Measurements from ENCODE around the gene EPS8L2. TPM values are rescaled to one million over a fixed set of nuclear protein-coding genes. Genes with fewer than 3 reads are reported as not detected.

Gene EPS8L2
- total and polyA plus RNA-seq, 2 of the 8 experiments (the other 6 are each of a cell fraction or from before 2014, with no cell fraction given) = 38.5 to 57.0 TPM

DNA sequence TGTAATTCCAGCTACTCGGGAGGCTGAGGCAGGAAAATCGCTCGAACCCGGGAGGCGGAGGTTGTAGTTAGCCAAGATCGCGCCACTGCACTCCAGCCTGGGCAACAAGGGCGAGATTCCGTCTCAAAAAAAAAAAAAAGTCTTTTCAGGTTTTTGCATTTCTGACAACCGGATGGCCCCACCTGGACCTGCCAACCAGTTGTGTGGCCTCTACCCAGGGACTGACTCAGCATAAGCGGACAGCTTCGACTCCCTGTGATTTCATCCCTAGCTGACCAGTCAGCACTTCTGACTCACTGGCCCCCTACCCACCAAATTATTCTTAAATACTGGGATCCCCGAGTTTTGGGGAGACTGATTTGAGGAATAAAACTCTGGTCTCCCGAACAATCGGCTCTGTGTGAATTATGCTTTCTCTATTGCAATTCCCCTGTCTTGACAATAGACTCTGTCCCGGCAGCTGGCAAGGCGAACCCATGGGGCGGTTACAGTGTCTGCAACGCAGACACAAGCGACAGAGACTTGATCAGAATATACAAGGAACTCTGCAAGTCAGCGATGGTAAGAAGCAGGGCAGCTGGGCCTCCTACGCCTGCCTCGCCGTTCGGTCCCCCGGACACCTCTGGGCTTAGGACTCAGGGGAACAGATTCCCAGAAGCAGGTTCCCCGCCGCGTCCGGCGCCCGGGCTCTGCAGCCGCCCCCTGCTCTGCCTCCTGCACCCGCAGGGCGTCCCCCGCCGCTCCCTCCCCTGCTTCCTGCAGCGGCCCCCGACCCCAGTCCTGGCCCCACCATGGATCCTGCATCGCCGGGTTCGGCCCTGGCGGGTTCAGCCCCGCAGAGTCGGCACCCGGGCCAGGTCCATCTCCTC is 40.5 kb downstream of the EPS8L2 start:
- H2BK20ac ChIP-seq (ENCODE audit: low read length) = 0 out of 2 replicates have a peak overlapping the region, but pooled peaks have one; percentile 48
- ChIA-PET POLR2A (ENCODE audit: partially characterized antibody) (interaction anchor here (0.6 to 32.3 kb wide), 22 partner anchors 7 to 168 kb away, joined by 3 to 636 read pairs (median 5); partner anchors contain the start of genes CHID1, DEAF1, GATD1 and TMEM80), CTCF (ENCODE audit: partially characterized antibody) (interaction anchor here (9.2 to 26.9 kb wide), 2 partner anchors 13 to 19 kb away, joined by 105 to 395 read pairs; no protein-coding TSS in a partner anchor)
- peaks cover 9 to 16% of the 10 kb centered on the region in 2 experiments for H4K20me1 ChIP-seq (replicated peaks in 1 of 2; ENCODE audit: control insufficient read depth in 1 of 2, insufficient read depth in 2 of 2, low read length in 2 of 2)
- H3K79me1 ChIP-seq (ENCODE audit: low read depth, low read length) = peaks cover 8% of the 10 kb centered on the region
- peaks cover 5% of the 10 kb centered on the region; the same call in 1 of the 2 replicates for H3K23me2 ChIP-seq (ENCODE audit: low read depth, low read length)
- H3K4me2 ChIP-seq (ENCODE audit: insufficient read depth in 1 of 2, low read depth in 2 of 2, low read length in 2 of 2) = peak overlapping the region; percentile 84 to 88
- H3K9me3 ChIP-seq (ENCODE audit: insufficient read depth in 2 of 2, low read depth in 1 of 2, low read length in 1 of 2) = no peaks in the 10 kb centered on the region
- no peak overlapping the region for H2AK5ac ChIP-seq (ENCODE audit: low read depth, low read length)
- no peaks in the 10 kb centered on the region for H3K36me3 ChIP-seq (ENCODE audit: control insufficient read depth in 2 of 4, insufficient read depth in 4 of 4, low read length in 3 of 4)
- 40% methylated on average over 28 of the region's 46 CpGs; no CpG with 5 or more reads in 1 of the 2 experiments for WGBS, 2 experiments (ENCODE audit: extremely low coverage in 1 of 2, insufficient coverage in 1 of 2, insufficient read length in 1 of 2, insufficient replicate concordance in 2 of 2, low coverage in 1 of 2, low lambda C conversion rate in 2 of 2, missing lambda C conversion rate in 1 of 2)
- H3K23ac ChIP-seq (ENCODE audit: insufficient read length) = no peak overlapping the region
- H4K5ac ChIP-seq (ENCODE audit: insufficient read length, low read depth, low read length) = peak overlapping the region; percentile 98
- peak overlapping the region; percentile 61; the same call in 1 of the 2 replicates for H2BK15ac ChIP-seq (ENCODE audit: low read length)
- peak overlapping the region; percentile 92 for H3K56ac ChIP-seq (replicated peaks; ENCODE audit: insufficient read length, low read depth, low read length)
- no peaks in the 10 kb centered on the region for H3K27me3 ChIP-seq (replicated peaks in 1 of 4; ENCODE audit: control insufficient read depth in 3 of 4, extremely low read depth in 1 of 4, insufficient read depth in 3 of 4, low read length in 3 of 4)
- H2AFZ ChIP-seq (ENCODE audit: low read length) = no peak overlapping the region
- H2BK5ac ChIP-seq (ENCODE audit: low read depth, low read length) = peak overlapping the region; percentile 90; the same call in 1 of the 2 replicates
- no peak overlapping the region for H3K14ac ChIP-seq (ENCODE audit: insufficient read length)
- H3K4ac ChIP-seq (replicated peaks; ENCODE audit: insufficient read length, low read depth, low read length) = peak overlapping the region; percentile 78
- peak; percentile 36 for FAIRE-seq
- peak overlapping the region; percentile 62; the same call in 1 of the 2 replicates for H4K8ac ChIP-seq (ENCODE audit: extremely low read depth, insufficient read depth, low read length)
- H2BK12ac ChIP-seq (ENCODE audit: low read depth, low read length) = 0 out of 2 replicates have a peak overlapping the region, but pooled peaks have one; percentile 39
- H2BK120ac ChIP-seq (replicated peaks; ENCODE audit: low read depth, low read length) = peak overlapping the region; percentile 4
- peak overlapping the region; percentile 72 to 91 (median 81) for H3K4me3 ChIP-seq (ENCODE audit: extremely low read depth in 1 of 4, insufficient read depth in 2 of 4, low read depth in 3 of 4, low read length in 4 of 4)
- peak overlapping the region; percentile 20 for H4K91ac ChIP-seq (replicated peaks; ENCODE audit: insufficient read length, low read length)
- peak overlapping the region; percentile 85 for H3K27ac ChIP-seq (ENCODE audit: low read depth, low read length)
- peaks cover 0 to 15% (median 4%) of the 10 kb centered on the region in 4 experiments; a peak in 5 of 7 replicates for H3K4me1 ChIP-seq (replicated peaks in 1 of 4; ENCODE audit: control insufficient read depth in 3 of 4, insufficient read depth in 4 of 4, low read length in 3 of 4)
- H3K79me2 ChIP-seq (ENCODE audit: control insufficient read depth in 1 of 2, insufficient read depth in 2 of 2, low read length in 2 of 2) = peaks cover 24 to 41% of the 10 kb centered on the region in 2 experiments
- H3K9ac ChIP-seq (replicated peaks in 1 of 4; ENCODE audit: extremely low read depth in 1 of 4, low read depth in 3 of 4, low read length in 3 of 4) = peak overlapping the region; percentile 38 to 90 (median 78); a peak in 6 of 7 replicates
- DNase-seq (ENCODE audit: low read depth in 1 of 2, low spot score in 2 of 2) = no peak
- H3K18ac ChIP-seq (ENCODE audit: extremely low read depth, low read length) = peak overlapping the region; percentile 97
- TF ChIP-seq YY1 (IDR thresholded peaks at IDR 0.05; ENCODE audit: low read depth, low read length) = no peak
- TF ChIP-seq SIRT6 (IDR thresholded peaks at IDR 0.05; ENCODE audit: low read length) = no peak
- no peak for TF ChIP-seq RFX5 (IDR thresholded peaks at IDR 0.05; ENCODE audit: borderline replicate concordance, low read depth, low read length)
- no peak for TF ChIP-seq HDAC2 (IDR thresholded peaks at IDR 0.05; ENCODE audit: borderline replicate concordance in 1 of 2, low read depth in 2 of 2, low read length in 2 of 2)
- no peak for TF ChIP-seq E2F6 (IDR thresholded peaks at IDR 0.05)
- no peak for TF ChIP-seq CREB1 (IDR thresholded peaks at IDR 0.05)
- TF ChIP-seq CHD1 (IDR thresholded peaks at IDR 0.05; ENCODE audit: low read depth, low read length) = 0 out of 2 replicates have a peak, but pooled peaks have one; percentile 7
- no peak for TF ChIP-seq JUN (IDR thresholded peaks at IDR 0.05; ENCODE audit: low read depth, low read length)
- no peak for TF ChIP-seq SUZ12 (IDR thresholded peaks at IDR 0.05; ENCODE audit: low read length)

Data from H1 (cell line).